Measurements from ENCODE around the gene CLSTN2. TPM values are rescaled to one million over a fixed set of nuclear protein-coding genes. Genes with fewer than 3 reads are reported as not detected.

CLSTN2 gene
- total RNA-seq, 1 experiment from 2014 or later, result 0.02 TPM

GRCh38 chr3:140468407-140468806 is 533.4 kb downstream of the CLSTN2 start:
- Histone ChIP-seq H2AFZ (ENCODE audit: low read depth, low read length, poor library complexity, severe bottlenecking) (no peak overlapping the region), H3K9ac (ENCODE audit: low read length) (no peak overlapping the region), H3K27ac (ENCODE audit: low read depth, low read length) (no peak overlapping the region), H3K4me1 (ENCODE audit: control insufficient read depth in 1 of 2, insufficient read depth in 2 of 2, low read length in 2 of 2) (peaks cover 0 to 10% of the 10 kb centered on the region in 2 experiments; a peak in 1 of 4 replicates), H3K4me3 (replicated peaks in 1 of 2; ENCODE audit: low read depth in 1 of 2, low read length in 2 of 2) (no peak overlapping the region), H3K27me3 (ENCODE audit: insufficient read depth, low read length) (peaks cover 57% of the 10 kb centered on the region), H3K4me2 (ENCODE audit: low read length) (no peak overlapping the region), H3K36me3 (ENCODE audit: control insufficient read depth in 1 of 2, insufficient read depth in 2 of 2, low read length in 2 of 2) (no peaks in the 10 kb centered on the region), H3K9me3 (ENCODE audit: control insufficient read depth in 1 of 2, insufficient read depth in 1 of 2, low read depth in 1 of 2, low read length in 2 of 2) (no peaks in the 10 kb centered on the region), H3K9me2 (ENCODE audit: insufficient read depth) (no peaks in the 10 kb centered on the region), H3K79me2 (ENCODE audit: insufficient read depth, low read length) (no peaks in the 10 kb centered on the region), H4K20me1 (ENCODE audit: insufficient read depth) (no peaks in the 10 kb centered on the region)
- no peak for TF ChIP-seq EZH2 (IDR thresholded peaks at IDR 0.05)
- no peak for TF ChIP-seq MAX (IDR thresholded peaks at IDR 0.05)
- no peak for TF ChIP-seq CEBPB (IDR thresholded peaks at IDR 0.05; ENCODE audit: low read depth)
- TF ChIP-seq TCF7L2 (IDR thresholded peaks at IDR 0.05; ENCODE audit: borderline replicate concordance, extremely low read depth, insufficient read depth, insufficient read length), result no peak
- no peak for TF ChIP-seq EGR1 (IDR thresholded peaks at IDR 0.05; ENCODE audit: low read depth)
- TF ChIP-seq JUND (IDR thresholded peaks at IDR 0.05), result no peak
- TF ChIP-seq POLR2A (IDR thresholded peaks at IDR 0.05; ENCODE audit: borderline replicate concordance, extremely low read depth, insufficient read depth, insufficient read length), result no peak
- TF ChIP-seq RAD21 (IDR thresholded peaks at IDR 0.05; ENCODE audit: low read depth), result no peak
- no peak for TF ChIP-seq ZNF274 (IDR thresholded peaks at IDR 0.05; ENCODE audit: low read depth, low read length)
- TF ChIP-seq EZH2phosphoT487 (IDR thresholded peaks at IDR 0.05; ENCODE audit: borderline replicate concordance), result no peak
- RAD21 ChIA-PET (ENCODE audit: low non-redundant PET in 1 of 2, low total read pairs in 2 of 2, uncharacterized antibody in 2 of 2, unreplicated experiment in 2 of 2), result no interaction called here
- CTCF ChIA-PET, result no interaction called here
- BruUV-seq (replicated peaks), result no TSS peak
- POLR2A ChIA-PET, result no interaction called here
- intact Hi-C loops (cut with micrococcal nuclease), result no loop called here
- no peak for ATAC-seq
- no peak for DNase-seq (ENCODE audit: low read depth, low spot score)

GRCh38 chr3:140469491-140469890 is 534.5 kb downstream of the CLSTN2 start:
- DNase-seq (ENCODE audit: low read depth, low spot score) (no peak), ATAC-seq (no peak)
- Histone ChIP-seq H4K20me1 (ENCODE audit: insufficient read depth) (no peaks in the 10 kb centered on the region), H3K4me2 (ENCODE audit: low read length) (no peak overlapping the region), H3K27ac (ENCODE audit: low read depth, low read length) (no peak overlapping the region), H3K4me1 (ENCODE audit: control insufficient read depth in 1 of 2, insufficient read depth in 2 of 2, low read length in 2 of 2) (peaks cover 0 to 10% of the 10 kb centered on the region in 2 experiments; a peak in 1 of 4 replicates), H3K27me3 (ENCODE audit: insufficient read depth, low read length) (peaks cover 46% of the 10 kb centered on the region), H3K36me3 (ENCODE audit: control insufficient read depth in 1 of 2, insufficient read depth in 2 of 2, low read length in 2 of 2) (no peaks in the 10 kb centered on the region), H3K9ac (ENCODE audit: low read length) (no peak overlapping the region), H2AFZ (ENCODE audit: low read depth, low read length, poor library complexity, severe bottlenecking) (no peak overlapping the region), H3K9me2 (ENCODE audit: insufficient read depth) (no peaks in the 10 kb centered on the region), H3K9me3 (ENCODE audit: control insufficient read depth in 1 of 2, insufficient read depth in 1 of 2, low read depth in 1 of 2, low read length in 2 of 2) (no peaks in the 10 kb centered on the region), H3K79me2 (ENCODE audit: insufficient read depth, low read length) (no peaks in the 10 kb centered on the region), H3K4me3 (replicated peaks in 1 of 2; ENCODE audit: low read depth in 1 of 2, low read length in 2 of 2) (no peak overlapping the region)
- TF ChIP-seq EGR1 (IDR thresholded peaks at IDR 0.05; ENCODE audit: low read depth) (no peak), CBX3 (IDR thresholded peaks at IDR 0.05; ENCODE audit: low read depth) (no peak)
- CTCF ChIA-PET, result no interaction called here
- RAD21 ChIA-PET (ENCODE audit: low non-redundant PET in 1 of 2, low total read pairs in 2 of 2, uncharacterized antibody in 2 of 2, unreplicated experiment in 2 of 2), result no interaction called here
- intact Hi-C loops (cut with micrococcal nuclease), result no loop called here
- POLR2A ChIA-PET, result no interaction called here
- BruUV-seq (replicated peaks), result no TSS peak

Measured in HCT116 (cell line).